ENCODE data around the gene DPYSL3. TPM values are rescaled to one million over a fixed set of nuclear protein-coding genes. Genes with fewer than 3 reads are reported as not detected.

DPYSL3 gene
- total and polyA plus RNA-seq, 7 experiments from 2014 or later = 0.08 to 1.2 (median 0.11) TPM; not detected in 4

GRCh38 chr5:147418613-147419012 is 91.3 kb downstream of the DPYSL3 start:
- H3K27ac Mint-ChIP-seq = no peak overlapping the region
- peaks cover 0 to 16% (median 9%) of the 10 kb centered on the region in 5 donors for H3K27me3 Mint-ChIP-seq
- H3K27ac ChIP-seq (ENCODE audit: low read depth, low read length) = no peak overlapping the region
- POLR2A ChIA-PET = no interaction called here
- H3K4me1 ChIP-seq (ENCODE audit: control insufficient read depth in 2 of 2, insufficient read depth in 2 of 2, low read length in 2 of 2) = no peaks in the 10 kb centered on the region
- H3K4me1 Mint-ChIP-seq = no peaks in the 10 kb centered on the region
- intact Hi-C loops (cut with micrococcal nuclease) = no loop called here
- H3K4me3 Mint-ChIP-seq = no peak overlapping the region
- no peak for DNase-seq
- no peaks in the 10 kb centered on the region for H3K36me3 Mint-ChIP-seq
- H3K36me3 ChIP-seq (ENCODE audit: control insufficient read depth in 2 of 3, insufficient read depth in 3 of 3, low read length in 3 of 3) = no peaks in the 10 kb centered on the region
- no peaks in the 10 kb centered on the region for H3K27me3 ChIP-seq (ENCODE audit: control insufficient read depth in 2 of 2, insufficient read depth in 2 of 2, low read length in 2 of 2)
- H3K9me3 Mint-ChIP-seq = peaks cover 0 to 3% (median 0%) of the 10 kb centered on the region in 11 donors
- H3K9me3 ChIP-seq (ENCODE audit: control insufficient read depth in 2 of 3, low read length in 3 of 3) = no peaks in the 10 kb centered on the region
- CTCF ChIA-PET = no interaction called here
- H3K4me3 ChIP-seq (ENCODE audit: low read length) = no peak overlapping the region
- ATAC-seq = no peak

GRCh38 chr5:147417135-147417813 is 92.6 kb downstream of the DPYSL3 start:
- no peaks in the 10 kb centered on the region for H3K9me3 ChIP-seq (ENCODE audit: control insufficient read depth in 2 of 3, low read length in 3 of 3)
- Mint-ChIP-seq H3K36me3 (no peaks in the 10 kb centered on the region), H3K27ac (no peak overlapping the region), H3K4me1 (no peaks in the 10 kb centered on the region), H3K9me3 (peaks cover 0 to 3% (median 0%) of the 10 kb centered on the region in 11 donors), H3K27me3 (peaks cover 0 to 18% (median 10%) of the 10 kb centered on the region in 5 donors), H3K4me3 (no peak overlapping the region)
- intact Hi-C loops (cut with micrococcal nuclease) = no loop called here
- no peaks in the 10 kb centered on the region for H3K4me1 ChIP-seq (ENCODE audit: control insufficient read depth in 2 of 2, insufficient read depth in 2 of 2, low read length in 2 of 2)
- no peaks in the 10 kb centered on the region for H3K27me3 ChIP-seq (ENCODE audit: control insufficient read depth in 2 of 2, insufficient read depth in 2 of 2, low read length in 2 of 2)
- ChIA-PET POLR2A (no interaction called here), CTCF (interaction anchor here (0.6 kb wide), 1 partner anchor 750 kb away, joined by 3 read pairs; no protein-coding TSS in a partner anchor)
- H3K36me3 ChIP-seq (ENCODE audit: control insufficient read depth in 2 of 3, insufficient read depth in 3 of 3, low read length in 3 of 3) = no peaks in the 10 kb centered on the region
- ATAC-seq (no peak), DNase-seq (no peak)
- no peak overlapping the region for H3K27ac ChIP-seq (ENCODE audit: low read depth, low read length)
- no peak overlapping the region for H3K4me3 ChIP-seq (ENCODE audit: low read length)

- H3K36me3 Mint-ChIP-seq = no peaks in the 10 kb centered on the region
- peaks cover 0 to 3% (median 0%) of the 10 kb centered on the region in 11 donors for H3K9me3 Mint-ChIP-seq
- no peak overlapping the region for H3K4me3 Mint-ChIP-seq
- ChIA-PET POLR2A (no interaction called here), CTCF (interaction anchor here (0.5 kb wide), 1 partner anchor 19 kb away, joined by 3 read pairs; no protein-coding TSS in a partner anchor)
- H3K27ac Mint-ChIP-seq = no peak overlapping the region
- H3K36me3 ChIP-seq (ENCODE audit: control insufficient read depth in 2 of 3, insufficient read depth in 3 of 3, low read length in 3 of 3) = no peaks in the 10 kb centered on the region
- H3K27me3 Mint-ChIP-seq = peaks cover 0 to 17% (median 10%) of the 10 kb centered on the region in 5 donors
- H3K27me3 ChIP-seq (ENCODE audit: control insufficient read depth in 2 of 2, insufficient read depth in 2 of 2, low read length in 2 of 2) = no peaks in the 10 kb centered on the region
- H3K4me1 Mint-ChIP-seq = no peaks in the 10 kb centered on the region
- H3K27ac ChIP-seq (ENCODE audit: low read depth, low read length) = no peak overlapping the region
- H3K4me1 ChIP-seq (ENCODE audit: control insufficient read depth in 2 of 2, insufficient read depth in 2 of 2, low read length in 2 of 2) = no peaks in the 10 kb centered on the region
- intact Hi-C loops (cut with micrococcal nuclease) = no loop called here
- H3K4me3 ChIP-seq (ENCODE audit: low read length) = no peak overlapping the region
- ATAC-seq (no peak), DNase-seq (no peak)
- no peaks in the 10 kb centered on the region for H3K9me3 ChIP-seq (ENCODE audit: control insufficient read depth in 2 of 3, low read length in 3 of 3)
These were observed 94.2 kb downstream of the DPYSL3 start for GRCh38 chr5:147415651-147416050.

- Mint-ChIP-seq H3K4me3 (no peak overlapping the region), H3K9me3 (peaks cover 0 to 3% (median 0%) of the 10 kb centered on the region in 11 donors), H3K4me1 (no peaks in the 10 kb centered on the region), H3K27me3 (peaks cover 0 to 17% (median 8%) of the 10 kb centered on the region in 5 donors), H3K27ac (no peak overlapping the region), H3K36me3 (no peaks in the 10 kb centered on the region)
- H3K27me3 ChIP-seq (ENCODE audit: control insufficient read depth in 2 of 2, insufficient read depth in 2 of 2, low read length in 2 of 2) = no peaks in the 10 kb centered on the region
- ATAC-seq (no peak), DNase-seq (no peak)
- no peaks in the 10 kb centered on the region for H3K36me3 ChIP-seq (ENCODE audit: control insufficient read depth in 2 of 3, insufficient read depth in 3 of 3, low read length in 3 of 3)
- intact Hi-C loops (cut with micrococcal nuclease) = no loop called here
- H3K27ac ChIP-seq (ENCODE audit: low read depth, low read length) = no peak overlapping the region
- CTCF ChIA-PET = no interaction called here
- H3K4me3 ChIP-seq (ENCODE audit: low read length) = no peak overlapping the region
- POLR2A ChIA-PET = no interaction called here
- H3K4me1 ChIP-seq (ENCODE audit: control insufficient read depth in 2 of 2, insufficient read depth in 2 of 2, low read length in 2 of 2) = no peaks in the 10 kb centered on the region
- H3K9me3 ChIP-seq (ENCODE audit: control insufficient read depth in 2 of 3, low read length in 3 of 3) = no peaks in the 10 kb centered on the region
These were observed 96.6 kb downstream of the DPYSL3 start for GRCh38 chr5:147413266-147413665.

- Histone ChIP-seq H3K4me1 (ENCODE audit: control insufficient read depth in 2 of 2, insufficient read depth in 2 of 2, low read length in 2 of 2) (no peaks in the 10 kb centered on the region), H3K27me3 (ENCODE audit: control insufficient read depth in 2 of 2, insufficient read depth in 2 of 2, low read length in 2 of 2) (no peaks in the 10 kb centered on the region), H3K9me3 (ENCODE audit: control insufficient read depth in 2 of 3, low read length in 3 of 3) (no peaks in the 10 kb centered on the region), H3K4me3 (ENCODE audit: low read length) (no peak overlapping the region), H3K27ac (ENCODE audit: low read depth, low read length) (no peak overlapping the region), H3K36me3 (ENCODE audit: control insufficient read depth in 2 of 3, insufficient read depth in 3 of 3, low read length in 3 of 3) (no peaks in the 10 kb centered on the region)
- no peak overlapping the region for H3K4me3 Mint-ChIP-seq
- no peak for DNase-seq
- ATAC-seq = no peak
- CTCF ChIA-PET = no interaction called here
- peaks cover 0 to 17% (median 4%) of the 10 kb centered on the region in 5 donors for H3K27me3 Mint-ChIP-seq
- peaks cover 0 to 2% (median 0%) of the 10 kb centered on the region in 11 donors for H3K9me3 Mint-ChIP-seq
- POLR2A ChIA-PET = no interaction called here
- intact Hi-C loops (cut with micrococcal nuclease) = no loop called here
- H3K27ac Mint-ChIP-seq = no peak overlapping the region
- H3K4me1 Mint-ChIP-seq = no peaks in the 10 kb centered on the region
- H3K36me3 Mint-ChIP-seq = no peaks in the 10 kb centered on the region
These were observed 97.3 kb downstream of the DPYSL3 start for GRCh38 chr5:147412561-147412960.

- Histone ChIP-seq H3K27me3 (ENCODE audit: control insufficient read depth in 2 of 2, insufficient read depth in 2 of 2, low read length in 2 of 2) (no peaks in the 10 kb centered on the region), H3K27ac (ENCODE audit: low read depth, low read length) (no peak overlapping the region), H3K4me1 (ENCODE audit: control insufficient read depth in 2 of 2, insufficient read depth in 2 of 2, low read length in 2 of 2) (no peaks in the 10 kb centered on the region), H3K4me3 (ENCODE audit: low read length) (no peak overlapping the region), H3K36me3 (ENCODE audit: control insufficient read depth in 2 of 3, insufficient read depth in 3 of 3, low read length in 3 of 3) (no peaks in the 10 kb centered on the region), H3K9me3 (ENCODE audit: control insufficient read depth in 2 of 3, low read length in 3 of 3) (no peaks in the 10 kb centered on the region)
- no peak overlapping the region for H3K27ac Mint-ChIP-seq
- H3K27me3 Mint-ChIP-seq = peaks cover 0 to 17% (median 4%) of the 10 kb centered on the region in 5 donors
- no peak overlapping the region for H3K4me3 Mint-ChIP-seq
- no peaks in the 10 kb centered on the region for H3K4me1 Mint-ChIP-seq
- intact Hi-C loops (cut with micrococcal nuclease) = no loop called here
- no peaks in the 10 kb centered on the region for H3K36me3 Mint-ChIP-seq
- ATAC-seq (no peak), DNase-seq (no peak)
- ChIA-PET CTCF (no interaction called here), POLR2A (no interaction called here)
- peaks cover 0 to 2% (median 0%) of the 10 kb centered on the region in 11 donors for H3K9me3 Mint-ChIP-seq
These were observed 98.2 kb downstream of the DPYSL3 start for GRCh38 chr5:147411359-147412319.

All from naive thymus-derived CD4-positive, alpha-beta T cell (primary cell).